Fibroblast of gingiva (primary cell): ENCODE results near the gene HOXD9.

Experiments used
- DNase-seq: peaks from one replicate; pipeline ENCODE4 v3.0.0-alpha.2; 2011; ENCODE audit warnings: low read depth

HOXD9 gene

GRCh38 chr2:176110415-176111308 is 11.9 kb upstream of the HOXD9 start:
- no peak for DNase-seq

GRCh38 chr2:176111309-176111663 is 11.2 kb upstream of the HOXD9 start:
- DNase-seq, result no peak

GRCh38 chr2:176111846-176112374 is 10.6 kb upstream of the HOXD9 start:
- no peak for DNase-seq

- no peak for DNase-seq
These were observed 9.9 kb upstream of the HOXD9 start for GRCh38 chr2:176112375-176113302.

GRCh38 chr2:176114120-176114929 is 8.2 kb upstream of the HOXD9 start:
- no peak for DNase-seq

GRCh38 chr2:176114930-176115625 is 7.4 kb upstream of the HOXD9 start:
- DNase-seq, result no peak

- no peak for DNase-seq
These were observed 6.4 kb upstream of the HOXD9 start, which contains the start of gene HOXD10 for GRCh38 chr2:176115883-176116813. Gene HOXD10, plus strand, starts transcription at chr2:176116778. Its CDS starts 56 bp downstream, at chr2:176116834.

- DNase-seq, result no peak
These were observed 5.2 kb upstream of the HOXD9 start for GRCh38 chr2:176117162-176117822.

GRCh38 chr2:176117823-176118371 is 4.6 kb upstream of the HOXD9 start:
- DNase-seq, result no peak

GRCh38 chr2:176118601-176119339 is 3.7 kb upstream of the HOXD9 start:
- DNase-seq, result no peak

GRCh38 chr2:176120364-176121189 is 1.9 kb upstream of the HOXD9 start:
- DNase-seq, result no peak

- no peak for DNase-seq
These were observed 1.1 kb upstream of the HOXD9 start for GRCh38 chr2:176121190-176122051.

- DNase-seq, result no peak
These were observed 352 bp upstream of the HOXD9 start for GRCh38 chr2:176122052-176122682.

- DNase-seq, result no peak
These were observed 1.0 kb downstream of the HOXD9 start for GRCh38 chr2:176123411-176124109.
